Panc1 (cell line): Measurements from ENCODE around the gene WDFY2. TPM values are rescaled to one million over a fixed set of nuclear protein-coding genes. Genes with fewer than 3 reads are reported as not detected.
A peak's percentile ranks its signal among the peaks of the same experiment; 100 is the strongest.

ENCODE experiments used
- ATAC-seq: fragments of 200-7000 bp; cut with Tn5 transposase; 2 replicates; pipeline ENCODE4 v1.9.1; 2020; ENCODE audit warnings: mild to moderate bottlenecking, moderate library complexity
- BruUV-seq: library from RNA; stranded (reverse); fragments of 400-500 nt; replicated peaks from 2 replicates; lab custom pipeline; 2021; lab: Mats Ljungman, UMichigan
- CTCF ChIA-PET: fragments of 300-600 bp; sonication (Branson Sonifier 250); formaldehyde crosslinking; loops from one replicate; lab custom pipeline; 2022; ENCODE audit warnings: antibody characterized with exemption; lab: Charles Lee
- POLR2A ChIA-PET: fragments of 300-600 bp; sonication (Branson Sonifier 250); formaldehyde crosslinking; loops from one replicate; lab custom pipeline; 2022; ENCODE audit warnings: antibody characterized with exemption; lab: Charles Lee
- DNase-seq: peaks from one replicate; pipeline ENCODE4 v3.0.0-alpha.2; 2010; ENCODE audit warnings: low read depth, low spot score
- H3K27ac ChIP-seq: 2 replicates; pipeline ENCODE4 v1.5.1; 2011; ENCODE audit warnings: mild to moderate bottlenecking, low read length, inconsistent platforms
- H3K27me3 ChIP-seq: fragments of 200-500 bp; sonication (Bioruptor generic); 2 replicates; pipeline ENCODE4 v1.6.0; 2014; ENCODE audit warnings: low read length, inconsistent platforms; ENCODE audit not compliant: control insufficient read depth, insufficient read depth
- H3K36me3 ChIP-seq: fragments of 200-500 bp; sonication (Bioruptor generic); 2 replicates; pipeline ENCODE4 v1.5.1; 2014; ENCODE audit warnings: inconsistent platforms, mild to moderate bottlenecking, low read length, moderate library complexity; ENCODE audit not compliant: control insufficient read depth, insufficient read depth
- H3K4me1 ChIP-seq: 2 replicates; pipeline ENCODE4 v1.5.1; 2011; ENCODE audit warnings: inconsistent platforms, mild to moderate bottlenecking, low read length, moderate library complexity; ENCODE audit not compliant: control insufficient read depth, insufficient read depth
- H3K4me3 ChIP-seq, 2 experiments: 2 replicates each; pipeline ENCODE4 v1.5.1; 2011 to 2012; ENCODE audit warnings: low read depth in 2 of 2, low read length in 2 of 2, mild to moderate bottlenecking in 2 of 2, inconsistent platforms in 1 of 2, moderate library complexity in 1 of 2
- H3K9me3 ChIP-seq: fragments of 200-500 bp; sonication (Bioruptor generic); 2 replicates; pipeline ENCODE4 v1.5.1; 2014; ENCODE audit warnings: low read depth, mild to moderate bottlenecking, inconsistent platforms, low read length, moderate library complexity; ENCODE audit not compliant: control insufficient read depth, insufficient read depth
- CTCF ChIP-seq: fragments of 450-650 bp; IDR thresholded peaks from 2 replicates; pipeline ENCODE4 v1.5.1; 2017; ENCODE audit warnings: mild to moderate bottlenecking
- POLR2AphosphoS5 ChIP-seq: IDR thresholded peaks from 2 replicates; pipeline ENCODE4 v1.6.1; 2012; ENCODE audit warnings: mild to moderate bottlenecking, low read depth, low read length, moderate library complexity
- REST ChIP-seq, 2 experiments: IDR thresholded peaks; 2 replicates each; pipeline ENCODE4 v1.6.1; 2011 to 2012; ENCODE audit warnings: low read depth in 2 of 2, control low read depth in 1 of 2, low read length in 1 of 2, mild to moderate bottlenecking in 1 of 2, moderate library complexity in 1 of 2; ENCODE audit not compliant: insufficient read depth in 1 of 2
- SIN3A ChIP-seq: IDR thresholded peaks from 2 replicates; pipeline ENCODE4 v1.6.1; 2012; ENCODE audit warnings: low read depth, mild to moderate bottlenecking, low read length, moderate library complexity, borderline replicate concordance; ENCODE audit not compliant: insufficient read depth
- TCF7L2 ChIP-seq: IDR thresholded peaks from 2 replicates; pipeline ENCODE4 v1.6.1; 2011; ENCODE audit warnings: mild to moderate bottlenecking, low read depth, low read length, inconsistent platforms
- in situ Hi-C: cut with HindIII; loops from 2 replicates; pipeline ENCODE4 v1.10.0; 2016; ENCODE audit warnings: low sequenced_read_pairs, low pct_unique_long_range_greater_than_20kb
- intact Hi-C: fragments of 100-400 bp; cut with micrococcal nuclease; formaldehyde crosslinking; loops from one replicate; pipeline ENCODE4 v1.10.0; 2022; ENCODE audit not compliant: unreplicated experiment
- total RNA-seq: library from RNA; stranded (reverse); gene quantifications from one replicate; pipeline ENCODE4 v1.2.1, GENCODE V29; 2021; ENCODE audit not compliant: unreplicated experiment

WDFY2 gene
- total RNA-seq, 1 experiment from 2014 or later, result 7.8 TPM

GRCh38 chr13:51729866-51730553 is 145.7 kb downstream of the WDFY2 start:
- ChIA-PET POLR2A (no interaction called here), CTCF (no interaction called here)
- intact Hi-C loops, result no loop called here
- H3K27ac ChIP-seq, result no peak overlapping the region
- 0 out of 2 replicates have a peak, but pooled peaks cover 4% of the 10 kb centered on the region for H3K4me1 ChIP-seq
- DNase-seq (no peak), ATAC-seq (0 out of 2 replicates have a peak, but pooled peaks have one; percentile 38)
- no TSS peak for BruUV-seq
- no peak for TF ChIP-seq REST (IDR thresholded peaks at IDR 0.05; ENCODE audit: insufficient read depth in 1 of 2, low read depth in 2 of 2, low read length in 1 of 2)
- TF ChIP-seq TCF7L2, result no peak
- TF ChIP-seq SIN3A, result no peak
- no peak for TF ChIP-seq CTCF
- no peak for TF ChIP-seq POLR2AphosphoS5
- in situ Hi-C loops, result no loop called here
- H3K9me3 ChIP-seq, result no peaks in the 10 kb centered on the region
- no peaks in the 10 kb centered on the region; the same call in 1 of the 2 replicates for H3K36me3 ChIP-seq
- no peak overlapping the region for H3K4me3 ChIP-seq
- H3K27me3 ChIP-seq, result no peaks in the 10 kb centered on the region

- Histone ChIP-seq H3K4me3 (no peak overlapping the region), H3K36me3 (no peaks in the 10 kb centered on the region; the same call in 1 of the 2 replicates), H3K27ac (no peak overlapping the region), H3K9me3 (no peaks in the 10 kb centered on the region), H3K4me1 (0 out of 2 replicates have a peak, but pooled peaks cover 4% of the 10 kb centered on the region), H3K27me3 (no peaks in the 10 kb centered on the region)
- TF ChIP-seq TCF7L2, result no peak
- TF ChIP-seq SIN3A, result no peak
- no peak for TF ChIP-seq REST (IDR thresholded peaks at IDR 0.05; ENCODE audit: insufficient read depth in 1 of 2, low read depth in 2 of 2, low read length in 1 of 2)
- no peak for TF ChIP-seq CTCF
- DNase-seq (no peak), ATAC-seq (no peak)
- CTCF ChIA-PET, result no interaction called here
- in situ Hi-C loops (no loop called here), intact Hi-C loops (no loop called here)
- no TSS peak for BruUV-seq
- POLR2A ChIA-PET, result no interaction called here
These were observed 146.7 kb downstream of the WDFY2 start for GRCh38 chr13:51730927-51731326.
